SH-SY5Y (cell line): ENCODE measurements around the gene GJA9.

Experiments used
- GATA2 ChIP-seq: IDR thresholded peaks from 2 replicates; pipeline ENCODE4 v1.6.1; 2011; ENCODE audit warnings: mild to moderate bottlenecking, low read depth, low read length
- GATA3 ChIP-seq: IDR thresholded peaks from 2 replicates; pipeline ENCODE4 v1.6.1; 2011; ENCODE audit warnings: low read depth, mild to moderate bottlenecking, low read length, moderate library complexity

GRCh38 chr1:38872401-38873026, 8.9 kb downstream of the GJA9 start:
- TF ChIP-seq GATA2 (no peak), GATA3 (no peak)
